GM15510 (cell line): ENCODE results near the gene KNDC1.

Experiments used
- POLR2A ChIP-seq: IDR thresholded peaks from 3 replicates; pipeline ENCODE4 v1.6.1; 2011; ENCODE audit warnings: borderline replicate concordance; ENCODE audit not compliant: insufficient read length; ENCODE audit errors: extremely low read depth

Gene KNDC1

GRCh38 chr10:133231946-133232574, 72.0 kb downstream of the KNDC1 start:
- TF ChIP-seq POLR2A: no peak

DNA sequence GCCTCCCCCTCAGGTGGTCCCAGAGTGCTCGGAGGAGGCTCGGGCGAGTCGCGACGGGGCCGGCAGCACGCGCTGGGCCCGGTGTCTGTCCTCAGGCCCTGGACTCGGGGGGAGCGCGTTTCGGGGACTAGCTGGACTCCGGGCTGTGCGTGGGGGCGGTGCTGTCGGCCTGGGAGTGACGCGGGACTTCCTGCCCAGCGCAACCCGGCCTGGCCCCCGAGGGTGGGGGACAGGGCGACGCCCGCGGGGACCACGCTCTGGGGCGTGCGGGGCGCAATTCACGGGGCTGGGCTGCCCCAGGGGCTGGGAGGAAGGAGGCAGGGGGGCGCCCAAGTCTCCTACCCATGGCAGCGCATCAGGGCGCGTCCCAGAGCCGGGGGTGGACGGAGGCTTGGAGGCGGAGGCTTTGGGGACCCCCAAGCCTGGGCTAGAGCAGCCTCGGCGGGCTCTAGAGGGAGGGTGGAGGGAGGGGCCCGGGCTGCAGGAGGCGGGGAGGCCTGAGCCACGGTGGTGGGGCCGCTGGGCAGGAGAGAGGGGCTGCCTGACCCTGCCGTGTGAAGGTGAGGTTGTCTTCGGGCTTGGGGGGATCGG, 75.3 kb downstream of the KNDC1 start:
- TF ChIP-seq POLR2A: no peak

- TF ChIP-seq POLR2A: no peak
Measured at GRCh38 chr10:133235932-133236331, 75.9 kb downstream of the KNDC1 start.

DNA sequence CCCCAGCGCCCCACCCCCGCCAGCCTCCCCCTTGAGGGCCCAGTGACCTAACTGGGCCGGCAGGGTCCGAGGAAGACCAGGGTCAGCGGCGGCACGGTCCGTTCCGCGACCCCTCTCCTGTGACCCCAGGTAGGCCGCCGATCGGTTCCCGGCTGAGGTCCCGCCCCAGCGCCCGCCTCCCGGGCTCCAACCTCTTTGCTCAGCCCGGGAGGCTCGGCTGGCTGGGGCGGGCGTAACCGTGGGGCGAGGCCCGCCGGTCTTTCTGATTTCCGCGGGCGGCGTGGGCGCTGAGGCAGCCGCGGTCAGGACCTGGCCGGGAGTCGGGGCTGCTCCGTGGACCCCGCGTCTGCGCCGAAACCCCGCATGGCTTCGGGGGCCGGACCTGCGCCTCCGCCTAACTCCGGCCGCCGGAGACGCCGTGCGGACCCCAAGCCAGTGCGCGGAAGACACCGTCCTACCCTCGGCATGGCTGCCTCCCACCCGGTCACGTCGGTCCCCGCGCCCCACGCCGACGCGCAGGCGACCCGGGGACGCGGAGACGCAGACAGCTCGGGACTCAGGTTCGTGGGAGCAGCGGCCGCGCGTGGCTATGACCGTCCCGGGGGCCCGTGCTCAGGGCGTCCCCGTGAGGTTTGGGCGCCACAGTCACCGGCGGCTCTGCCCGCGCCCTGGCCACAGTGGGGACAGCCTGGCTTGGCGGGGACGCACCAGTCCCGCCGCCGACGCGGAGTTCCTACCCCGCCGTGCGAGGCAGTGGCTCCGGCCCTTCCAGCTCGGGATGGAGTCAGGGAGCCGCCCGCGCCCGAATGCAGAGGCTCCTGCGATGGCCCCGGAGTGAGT, 76.6 kb downstream of the KNDC1 start:
- TF ChIP-seq POLR2A: no peak

- TF ChIP-seq POLR2A: no peak
Measured at GRCh38 chr10:133237241-133237587, 77.2 kb downstream of the KNDC1 start.

DNA sequence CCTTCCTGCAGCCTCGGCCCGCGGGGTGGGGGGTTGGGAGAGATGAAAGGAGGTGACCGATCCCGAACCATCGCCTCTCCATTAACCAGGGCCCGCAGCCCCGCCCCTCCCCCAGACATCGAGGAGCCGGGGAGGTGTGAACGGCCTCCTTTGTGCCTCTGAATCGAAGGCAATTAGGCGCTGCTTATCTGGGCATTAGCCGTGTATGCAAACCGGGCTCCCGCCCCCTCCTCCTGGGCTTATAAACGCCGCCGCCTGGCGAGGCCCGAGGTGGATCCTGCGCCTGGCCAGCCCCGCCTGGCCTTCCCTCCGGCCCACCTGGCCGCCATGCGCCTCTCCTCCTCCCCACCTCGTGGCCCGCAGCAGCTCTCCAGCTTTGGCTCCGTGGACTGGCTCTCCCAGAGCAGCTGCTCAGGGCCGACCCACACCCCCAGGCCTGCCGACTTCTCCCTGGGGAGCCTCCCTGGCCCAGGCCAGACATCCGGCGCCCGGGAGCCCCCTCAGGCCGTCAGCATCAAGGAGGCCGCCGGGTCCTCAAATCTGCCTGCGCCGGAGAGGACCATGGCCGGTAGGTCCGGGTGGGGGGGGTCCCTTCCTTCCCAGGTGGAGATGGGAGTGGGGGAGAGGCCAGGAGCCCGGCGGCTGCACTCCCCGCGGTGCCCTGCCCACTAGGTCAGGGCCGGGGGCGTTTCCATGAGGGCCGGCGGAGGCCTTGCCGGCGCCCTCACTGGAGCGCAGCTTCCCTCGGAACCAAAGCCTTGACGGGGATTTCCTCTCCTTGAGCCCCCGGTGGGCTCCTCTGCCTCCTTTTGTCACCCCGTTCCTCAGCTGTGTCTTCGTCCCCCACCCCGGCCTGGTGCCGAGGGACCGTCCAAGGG, 77.8 kb downstream of the KNDC1 start, which contains the start of gene VENTX:
VENTX (plus strand) TSS at position 268 of the 878 bp plus-strand sequence; CDS start at position 328, 60 bp downstream.
- no peak for TF ChIP-seq POLR2A

DNA sequence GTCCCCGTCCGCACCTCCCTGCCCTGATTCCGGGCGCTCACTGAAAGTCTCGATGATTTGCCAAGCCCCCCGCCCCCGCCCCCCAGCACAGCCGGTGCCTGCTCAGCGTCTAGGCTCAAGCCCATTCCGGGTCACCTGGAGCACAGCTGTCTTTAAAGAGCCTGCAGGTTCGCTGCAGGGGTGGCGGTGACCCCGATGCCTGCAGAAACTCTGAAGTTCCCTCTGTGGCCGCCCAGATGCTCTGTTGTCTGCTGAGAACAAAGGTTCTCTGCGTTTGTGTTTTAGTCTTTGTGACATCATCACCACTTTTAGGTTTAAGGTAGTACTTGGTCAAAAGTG, 78.4 kb downstream of the KNDC1 start:
- TF ChIP-seq POLR2A: no peak

DNA sequence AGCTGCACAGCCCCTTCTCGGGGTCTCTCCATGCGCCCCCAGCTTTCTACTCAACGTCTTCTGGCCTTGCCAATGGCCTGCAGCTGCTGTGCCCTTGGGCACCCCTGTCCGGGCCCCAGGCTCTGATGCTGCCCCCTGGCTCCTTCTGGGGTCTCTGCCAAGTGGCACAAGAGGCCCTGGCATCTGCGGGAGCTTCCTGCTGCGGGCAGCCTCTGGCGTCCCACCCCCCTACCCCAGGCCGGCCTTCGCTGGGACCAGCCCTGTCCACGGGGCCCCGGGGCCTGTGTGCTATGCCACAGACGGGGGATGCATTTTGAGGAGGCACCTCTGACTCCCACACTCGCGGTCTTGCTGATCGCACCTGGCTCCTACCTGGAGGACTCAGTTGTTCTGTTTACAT, 80.0 kb downstream of the KNDC1 start:
- TF ChIP-seq POLR2A: no peak

GRCh38 chr10:133241501-133242205, 81.6 kb downstream of the KNDC1 start:
- no peak for TF ChIP-seq POLR2A

DNA sequence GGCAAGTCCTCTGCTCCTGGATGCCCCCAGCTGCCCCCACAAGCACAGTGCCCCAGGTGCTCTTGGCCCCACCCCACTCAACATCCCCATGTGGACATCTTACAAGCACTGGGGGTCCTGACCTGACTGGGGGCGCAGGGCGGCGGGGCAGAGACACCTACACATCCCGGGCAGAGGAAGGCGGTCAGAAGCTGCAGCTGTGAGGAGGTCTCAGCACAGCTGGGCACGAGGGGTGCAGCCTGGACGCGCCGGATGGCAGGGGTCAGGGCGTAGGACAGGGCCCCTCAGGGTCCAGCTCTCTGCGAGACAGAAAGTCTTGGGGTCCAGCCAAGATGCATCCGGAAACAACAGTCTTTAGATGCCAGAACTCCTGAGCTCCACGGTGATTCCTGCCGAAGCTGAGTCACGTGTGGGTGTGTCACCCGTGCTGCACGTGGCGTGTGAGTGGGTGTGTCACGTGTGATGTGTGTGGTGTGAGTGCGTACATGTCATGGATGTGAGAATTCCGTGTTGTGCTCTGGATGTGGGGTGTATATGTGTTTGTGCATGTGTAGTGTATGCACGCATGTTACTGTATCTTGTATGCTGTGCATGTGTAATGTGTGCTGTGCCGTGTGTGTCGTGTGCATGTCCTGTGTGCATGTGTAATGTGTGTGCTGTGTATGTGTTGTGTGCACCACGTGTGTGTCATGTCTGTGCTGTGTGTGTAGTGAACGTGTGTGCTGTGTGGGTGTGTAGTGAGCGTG, 82.8 kb downstream of the KNDC1 start:
- no peak for TF ChIP-seq POLR2A

- TF ChIP-seq POLR2A: no peak
Measured at GRCh38 chr10:133243593-133243992, 83.6 kb downstream of the KNDC1 start.

- no peak for TF ChIP-seq POLR2A
Measured at GRCh38 chr10:133245439-133246235, 85.6 kb downstream of the KNDC1 start.

- TF ChIP-seq POLR2A: no peak
Measured at GRCh38 chr10:133246236-133246626, 86.2 kb downstream of the KNDC1 start.
